Stomach (tissue), 9 donors: ENCODE data around the gene MBD3L2B. TPM values are rescaled to one million over a fixed set of nuclear protein-coding genes. Genes with fewer than 3 reads are reported as not detected.
"Not testable (repeated sequence)": the region's sequence is repeated elsewhere in the genome, so short reads cannot be mapped to it uniquely, and the experiment has no call there.

ENCODE experiments used
- DNase-seq, 2 donors: peaks; one replicate each; pipeline versions ENCODE4 v3.0.0 to v3.0.0-alpha.2; 2013 to 2019
- H3K27ac ChIP-seq, 5 donors: fragments of 200-600 bp in 4 of 5; sonication (generic) in 4 of 5; one replicate each; pipeline ENCODE4 v1.5.1; 2013 to 2019; ENCODE audit warnings: mild to moderate bottlenecking in 1 of 5, moderate library complexity in 1 of 5
- H3K27me3 ChIP-seq, 3 donors: fragments of 200-600 bp; sonication (generic); one replicate each; pipeline ENCODE4 v1.5.1; 2017 to 2019; ENCODE audit warnings: mixed run types in 1 of 3
- H3K36me3 ChIP-seq, 4 donors: fragments of 200-600 bp; sonication (generic); 1 replicate in 3 of 4; 2 replicates in 1 of 4; pipeline ENCODE4 v1.5.1; 2016 to 2019
- H3K4me1 ChIP-seq, 4 donors: fragments of 200-600 bp; sonication (generic); one replicate each; pipeline ENCODE4 v1.5.1; 2016 to 2019
- H3K4me3 ChIP-seq, 4 donors: fragments of 200-600 bp; sonication (generic) in 3 of 4; one replicate each; pipeline ENCODE4 v1.5.1; 2016 to 2019; ENCODE audit warnings: mild to moderate bottlenecking in 1 of 4
- H3K9me3 ChIP-seq, 4 donors: fragments of 200-600 bp; sonication (generic); one replicate each; pipeline ENCODE4 v1.5.1; 2016 to 2019
- CTCF ChIP-seq, 7 experiments: fragments of 450-650 bp in 4 of 7; fragments of 200-600 bp in 3 of 7; sonication (generic) in 3 of 7; IDR thresholded peaks; one replicate each; pipeline ENCODE4 v1.5.1; 2016 to 2019; ENCODE audit warnings: antibody characterized with exemption in 7 of 7, control low read depth in 2 of 7, mild to moderate bottlenecking in 1 of 7
- EP300 ChIP-seq: sonication (generic); formaldehyde crosslinking; IDR thresholded peaks from one replicate; pipeline ENCODE4 v1.6.1; 2017; ENCODE audit warnings: antibody characterized with exemption
- POLR2A ChIP-seq, 4 donors: fragments of 450-650 bp; IDR thresholded peaks; one replicate each; pipeline ENCODE4 v1.6.1; 2016; ENCODE audit warnings: antibody characterized with exemption in 4 of 4, control low read depth in 2 of 4, mild to moderate bottlenecking in 1 of 4, moderate library complexity in 1 of 4
- POLR2AphosphoS5 ChIP-seq, 3 donors: sonication (generic); formaldehyde crosslinking; IDR thresholded peaks; one replicate each; pipeline ENCODE4 v1.6.1; 2016; ENCODE audit warnings: antibody characterized with exemption in 3 of 3
- WGBS, 5 donors: extraction: QIAGEN DNeasy Blood & Tissue Kit in 3 of 5; methylation state at CpG; one replicate each; pipeline versions ENCODE4 v1.1.5 to v1.1.7; 2013 to 2018; 5-methylcytosine and 5-hydroxymethylcytosine counted together
- intact Hi-C: fragments of 100-400 bp; cut with DNase I; formaldehyde crosslinking; loops from one replicate; pipeline ENCODE4 v1.15.1; 2023; ENCODE audit warnings: low total_unique reads
- polyA plus RNA-seq, 3 donors: library from polyadenylated mRNA; stranded (reverse); fragments of 200-250 nt; gene quantifications; one replicate each; pipeline ENCODE4 v1.2.3, GENCODE V29; 2013
- total RNA-seq, 5 donors: library from RNA; depleted of rRNA; stranded (reverse); fragments of >200 nt; gene quantifications; one replicate each; pipeline versions ENCODE4 v1.1.0 to v1.2.3, GENCODE V29; 2014 to 2016
- donor health status: healthy with polysubstance abuse.
- donor health status: Bipolar disorder and iron deficiency.
- donor health status: healthy.

MBD3L2B gene
- total and polyA plus RNA-seq, 8 donors = not detected

- DNase-seq, intact Hi-C loops, H3K9me3 ChIP-seq, H3K4me1 ChIP-seq, H3K27me3 ChIP-seq, H3K36me3 ChIP-seq, H3K4me3 ChIP-seq, H3K27ac ChIP-seq: not testable (repeated sequence)
- 84 to 93% (median 90%) methylated on average over 7 of the region's 7 CpGs for WGBS, 5 donors
These were observed 31.7 kb upstream of the MBD3L2B start for GRCh38 chr19:7052896-7053295.

- H3K36me3 ChIP-seq, H3K27me3 ChIP-seq, H3K4me3 ChIP-seq, intact Hi-C loops, H3K27ac ChIP-seq, DNase-seq, H3K9me3 ChIP-seq, H3K4me1 ChIP-seq: not testable (repeated sequence)
- 89 to 100% (median 90%) methylated on average over 2 to 3 of the region's 5 CpGs for WGBS, 5 donors
These were observed 30.2 kb upstream of the MBD3L2B start for GRCh38 chr19:7051421-7051820.

GRCh38 chr19:7049021-7049420 is 27.8 kb upstream of the MBD3L2B start, which contains the start of gene MBD3L2:
MBD3L2 (plus strand) TSS chr19:7049321; CDS start chr19:7049374, 53 bp downstream.
- H3K4me3 ChIP-seq, H3K27me3 ChIP-seq, H3K9me3 ChIP-seq, DNase-seq, H3K27ac ChIP-seq, H3K4me1 ChIP-seq, intact Hi-C loops, H3K36me3 ChIP-seq: not testable (repeated sequence)
- WGBS, 5 donors = no CpG with 5 or more reads among the region's 7 CpGs

GRCh38 chr19:7041563-7041962 is 20.3 kb upstream of the MBD3L2B start:
- intact Hi-C loops, H3K27me3 ChIP-seq, H3K27ac ChIP-seq, H3K9me3 ChIP-seq, H3K4me3 ChIP-seq, DNase-seq, H3K4me1 ChIP-seq, H3K36me3 ChIP-seq: not testable (repeated sequence)
- no CpG with 5 or more reads among the region's 2 CpGs for WGBS, 5 donors

GRCh38 chr19:7040079-7040478 is 18.8 kb upstream of the MBD3L2B start, which contains the start of gene MBD3L4:
MBD3L4 (minus strand) TSS chr19:7040179; CDS start chr19:7040144, 35 bp downstream.
- H3K9me3 ChIP-seq, intact Hi-C loops, H3K36me3 ChIP-seq, H3K27ac ChIP-seq, H3K4me1 ChIP-seq, DNase-seq, H3K27me3 ChIP-seq, H3K4me3 ChIP-seq: not testable (repeated sequence)
- WGBS, 5 donors = no CpG with 5 or more reads among the region's 9 CpGs

GRCh38 chr19:7030278-7030677 is 9.0 kb upstream of the MBD3L2B start, which contains the start of gene MBD3L5:
MBD3L5 (plus strand) TSS chr19:7030578; CDS start chr19:7030612, 34 bp downstream.
- H3K27me3 ChIP-seq, H3K27ac ChIP-seq, H3K9me3 ChIP-seq, H3K4me3 ChIP-seq, H3K36me3 ChIP-seq, DNase-seq, H3K4me1 ChIP-seq, intact Hi-C loops: not testable (repeated sequence)
- WGBS, 5 donors = no CpG with 5 or more reads among the region's 9 CpGs

- H3K36me3 ChIP-seq, H3K27me3 ChIP-seq, H3K4me3 ChIP-seq, DNase-seq, H3K4me1 ChIP-seq, H3K9me3 ChIP-seq, intact Hi-C loops, H3K27ac ChIP-seq: not testable (repeated sequence)
- no CpG with 5 or more reads among the region's 1 CpG for WGBS, 5 donors
These were observed 7.6 kb upstream of the MBD3L2B start for GRCh38 chr19:7028790-7029189.

GRCh38 chr19:7018828-7019227 is 2.4 kb downstream of the MBD3L2B start:
- WGBS, 5 donors = 67 to 83% (median 81%) methylated on average over 6 of the region's 6 CpGs
- intact Hi-C loops = no loop called here
- Histone ChIP-seq H3K9me3 (no peaks in the 10 kb centered on the region), H3K36me3 (no peaks in the 10 kb centered on the region), H3K27me3 (peaks cover 0 to 7% (median 0%) of the 10 kb centered on the region in 3 donors), H3K27ac (no peak overlapping the region), H3K4me1 (no peaks in the 10 kb centered on the region), H3K4me3 (no peak overlapping the region)
- TF ChIP-seq CTCF (IDR thresholded peaks at IDR 0.05) (no peak), EP300 (no peak), POLR2AphosphoS5 (IDR thresholded peaks at IDR 0.05) (no peak), POLR2A (IDR thresholded peaks at IDR 0.05) (no peak)
- DNase-seq = no peak
